Inflammatory macrophage treated with lipopolysaccharide for 4 hours (primary cell): ENCODE data around the gene ZNF525.
"Not testable (repeated sequence)": the region's sequence is repeated elsewhere in the genome, so short reads cannot be mapped to it uniquely, and the experiment has no call there.

ENCODE experiments used
- DNase-seq: peaks from one replicate; pipeline ENCODE4 v3.0.0-alpha.2; 2020

ZNF525 gene

GRCh38 chr19:53365134-53365898 is at the start of gene ZNF525:
ZNF525 (plus strand) TSS chr19:53365705; CDS start chr19:53372282, 6,577 bp downstream.
- DNase-seq, result peak; percentile 88

DNA sequence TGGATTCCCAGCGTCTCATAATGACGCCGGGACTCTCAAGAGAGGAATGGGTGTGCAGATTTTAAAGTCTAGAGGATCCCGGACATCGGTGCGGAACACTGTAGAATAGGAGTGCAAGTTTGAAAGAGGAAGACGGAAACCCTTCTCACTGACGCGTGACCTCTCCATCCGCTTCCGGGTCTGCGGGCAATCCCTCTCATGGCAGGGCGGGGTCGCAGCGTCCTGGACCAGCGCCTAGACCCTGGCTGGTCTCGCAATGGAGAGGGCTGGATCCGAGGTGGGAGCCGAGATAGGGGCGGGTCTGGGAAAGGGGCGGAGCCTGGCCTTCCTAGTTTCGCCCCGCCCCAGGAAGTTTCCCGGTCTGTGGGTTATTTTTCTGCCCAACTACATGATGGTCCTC is 36.5 kb upstream of the ZNF525 start:
- DNase-seq, result peak; percentile 3

GRCh38 chr19:53332484-53332883 is 33.0 kb upstream of the ZNF525 start:
- no peak for DNase-seq

DNA sequence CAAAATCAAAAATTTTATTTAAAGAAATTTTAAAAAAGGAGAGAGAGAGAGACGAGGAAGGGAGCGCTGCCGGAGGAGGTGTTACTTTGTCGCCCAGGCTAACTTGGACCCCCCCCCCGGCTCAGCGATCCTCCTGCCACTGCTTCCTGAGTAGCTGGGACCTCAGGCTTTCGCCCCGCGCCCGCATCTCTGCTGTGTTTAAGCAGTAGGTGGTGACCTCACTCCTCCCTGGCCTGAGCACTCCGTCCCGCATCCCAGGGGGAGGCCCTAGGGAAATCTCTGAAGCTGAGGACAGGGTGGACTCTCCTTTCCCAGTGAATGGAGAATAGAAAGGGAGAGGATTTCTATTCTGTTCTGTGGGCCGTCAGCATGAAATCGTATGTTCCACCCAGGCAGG is 32.4 kb upstream of the ZNF525 start:
- peak; percentile 3 for DNase-seq

GRCh38 chr19:53333463-53334449 is 31.7 kb upstream of the ZNF525 start, which contains the start of gene ZNF845:
ZNF845 (plus strand) TSS chr19:53333749; CDS start chr19:53341308, 7,559 bp downstream.
- peak; percentile 89 for DNase-seq

DNA sequence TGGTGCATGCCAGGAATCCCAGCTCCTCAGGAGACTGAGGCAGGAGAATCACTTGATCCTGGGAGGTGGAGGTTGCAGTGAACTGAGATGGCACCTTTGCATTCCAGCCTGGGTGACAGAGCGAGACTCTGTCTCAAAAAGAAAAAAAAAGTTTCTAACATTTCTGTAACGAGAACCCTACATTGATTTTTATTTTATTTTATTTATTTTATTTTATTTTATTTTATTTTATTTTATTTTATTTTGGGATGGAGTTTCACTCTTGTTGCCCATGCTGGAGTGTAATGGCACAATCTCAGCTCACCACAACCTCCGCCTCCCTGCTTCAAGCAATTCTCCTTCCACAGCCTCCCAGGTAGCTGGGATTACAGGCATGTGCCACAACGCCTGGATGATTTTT is 21.1 kb upstream of the ZNF525 start:
- not testable (repeated sequence) for DNase-seq

GRCh38 chr19:53355739-53356138 is 9.8 kb upstream of the ZNF525 start:
- no peak for DNase-seq

DNA sequence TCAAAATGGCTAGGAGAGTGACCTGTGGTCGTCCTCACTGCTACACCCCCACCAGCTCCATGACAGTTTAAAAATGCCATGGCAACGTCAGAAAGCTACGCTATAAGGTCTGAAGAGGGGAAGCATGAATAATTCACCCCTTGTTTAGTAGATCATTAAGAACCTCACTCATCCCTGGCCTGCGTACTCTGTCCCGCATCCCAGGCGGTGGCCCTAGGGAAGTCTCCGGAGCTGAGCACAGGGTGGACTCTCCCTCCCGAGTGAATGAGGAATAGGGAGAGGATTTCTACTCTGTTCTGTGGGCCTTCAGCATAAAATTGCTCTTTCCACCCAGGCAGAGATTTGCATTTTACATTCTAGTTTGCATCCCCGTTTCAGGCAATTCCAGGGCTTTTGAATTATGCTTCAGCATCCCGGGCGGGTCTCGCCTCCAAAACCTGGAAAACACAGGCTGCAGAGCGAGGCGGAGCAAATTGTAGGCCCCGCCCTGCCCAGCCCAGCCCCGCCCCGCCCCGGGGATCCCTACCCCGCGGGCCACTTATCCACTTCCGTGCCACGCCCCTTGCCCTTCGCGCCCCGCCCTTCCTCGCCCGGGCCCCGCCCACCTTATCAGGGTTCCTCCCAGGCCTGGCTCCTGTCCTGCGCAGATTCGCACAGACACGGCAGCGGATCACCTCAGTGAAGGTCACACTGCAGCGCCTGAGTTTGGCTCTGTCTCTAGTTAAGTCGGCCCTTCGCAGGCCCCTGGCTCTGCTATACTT is 7.5 kb upstream of the ZNF525 start:
- no peak for DNase-seq

DNA sequence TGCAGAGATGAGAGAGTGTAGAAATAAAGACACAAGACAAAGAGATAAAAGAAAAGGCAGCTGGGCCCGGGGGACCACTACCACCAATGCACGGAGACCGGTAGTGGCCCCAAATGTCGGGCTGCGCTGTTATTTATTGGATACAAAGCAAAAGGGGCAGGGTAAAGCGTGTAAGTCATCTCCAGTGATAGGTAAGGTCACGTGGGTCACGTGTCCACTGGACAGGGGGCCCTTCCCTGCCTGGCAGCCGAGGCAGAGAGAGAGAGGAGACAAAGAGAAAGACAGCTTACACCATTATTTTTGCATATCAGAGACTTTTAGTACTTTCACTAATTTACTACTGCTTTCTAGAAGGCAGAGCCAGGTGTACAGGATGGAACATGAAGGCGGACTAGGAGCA is 5.4 kb upstream of the ZNF525 start:
- DNase-seq, result not testable (repeated sequence)

DNA sequence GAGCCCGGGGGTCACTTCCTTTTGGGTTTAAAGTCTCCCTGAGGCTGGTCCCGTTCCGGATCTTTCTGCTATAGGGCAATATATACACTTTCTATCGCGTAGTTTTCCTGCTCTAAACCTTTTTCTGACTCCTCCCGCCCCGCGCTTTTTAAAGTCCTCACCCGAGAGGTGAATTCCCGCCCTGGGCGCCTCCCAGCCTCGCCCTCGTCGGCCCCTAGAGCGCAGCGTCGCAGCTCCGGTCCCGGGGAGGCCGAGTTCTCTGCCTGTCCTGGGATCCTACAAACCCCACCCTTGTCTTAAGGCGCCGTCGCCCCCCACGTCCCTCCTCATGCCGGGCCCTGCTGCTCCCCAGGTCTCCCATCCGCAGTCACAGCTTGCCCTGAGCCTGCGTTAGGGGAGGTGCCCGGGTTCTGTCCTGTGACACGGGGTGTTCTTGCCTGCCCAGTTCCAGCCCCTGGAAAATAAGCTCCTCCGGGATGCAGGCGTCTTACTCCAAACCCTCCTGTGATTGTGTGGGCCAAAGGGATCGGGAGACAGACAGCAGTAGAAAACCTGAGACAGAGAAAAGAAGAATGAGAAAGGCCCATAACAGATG is 491 bp downstream of the ZNF525 start:
- peak; percentile 24 for DNase-seq

GRCh38 chr19:53372196-53372595 is 6.7 kb downstream of the ZNF525 start:
- no peak for DNase-seq

- no peak for DNase-seq
These were observed 8.8 kb downstream of the ZNF525 start for GRCh38 chr19:53374288-53374687.

- no peak for DNase-seq
These were observed 9.2 kb downstream of the ZNF525 start for GRCh38 chr19:53374743-53375142.

- DNase-seq, result no peak
These were observed 15.9 kb downstream of the ZNF525 start for GRCh38 chr19:53381376-53381775.

- DNase-seq, result no peak
These were observed 22.7 kb downstream of the ZNF525 start for GRCh38 chr19:53388168-53388567.

DNA sequence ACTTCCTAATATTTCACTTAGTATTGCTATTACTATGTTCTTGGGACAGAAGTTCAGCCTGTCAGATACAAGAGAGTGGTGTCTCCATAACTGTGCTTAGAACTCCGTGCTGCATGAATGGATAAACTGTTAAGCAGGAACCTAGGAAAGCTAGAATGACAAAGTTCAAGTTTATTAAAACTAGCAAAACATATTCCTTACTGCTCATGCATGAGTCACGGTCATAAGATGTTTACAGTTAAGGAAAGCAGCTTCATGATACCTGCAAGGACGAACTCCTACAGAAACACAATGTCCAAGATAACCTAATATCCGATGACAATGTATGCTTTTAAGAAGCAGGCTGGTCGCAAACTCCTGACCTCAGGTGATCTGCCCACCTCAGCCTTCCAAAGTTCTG is 23.4 kb downstream of the ZNF525 start:
- no peak for DNase-seq

- no peak for DNase-seq
These were observed 24.1 kb downstream of the ZNF525 start for GRCh38 chr19:53389571-53389970.

GRCh38 chr19:53389978-53390377 is 24.5 kb downstream of the ZNF525 start:
- no peak for DNase-seq

DNA sequence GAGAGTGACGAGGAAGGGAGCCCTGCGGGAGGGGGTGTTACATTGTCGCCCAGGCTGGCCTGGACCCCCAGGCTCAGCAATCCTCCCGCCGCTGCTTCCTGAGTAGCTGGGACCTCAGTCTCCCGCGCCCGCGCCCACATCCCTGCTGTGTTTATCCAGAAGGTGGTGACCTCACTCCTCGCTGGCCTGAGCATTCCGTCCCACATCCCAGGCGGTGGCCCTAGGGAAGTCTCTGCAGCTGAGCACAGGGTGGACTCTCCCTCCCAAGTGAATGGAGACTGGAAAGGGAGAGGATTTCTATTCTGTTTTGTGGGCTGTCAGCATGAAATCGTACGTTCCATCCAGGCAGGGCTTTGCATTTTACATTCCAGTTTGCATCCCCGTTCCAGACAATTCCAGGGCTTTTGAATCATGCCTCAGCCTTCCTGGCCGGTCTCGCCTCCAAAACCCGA is 29.0 kb downstream of the ZNF525 start:
- DNase-seq, result peak; percentile 8

DNA sequence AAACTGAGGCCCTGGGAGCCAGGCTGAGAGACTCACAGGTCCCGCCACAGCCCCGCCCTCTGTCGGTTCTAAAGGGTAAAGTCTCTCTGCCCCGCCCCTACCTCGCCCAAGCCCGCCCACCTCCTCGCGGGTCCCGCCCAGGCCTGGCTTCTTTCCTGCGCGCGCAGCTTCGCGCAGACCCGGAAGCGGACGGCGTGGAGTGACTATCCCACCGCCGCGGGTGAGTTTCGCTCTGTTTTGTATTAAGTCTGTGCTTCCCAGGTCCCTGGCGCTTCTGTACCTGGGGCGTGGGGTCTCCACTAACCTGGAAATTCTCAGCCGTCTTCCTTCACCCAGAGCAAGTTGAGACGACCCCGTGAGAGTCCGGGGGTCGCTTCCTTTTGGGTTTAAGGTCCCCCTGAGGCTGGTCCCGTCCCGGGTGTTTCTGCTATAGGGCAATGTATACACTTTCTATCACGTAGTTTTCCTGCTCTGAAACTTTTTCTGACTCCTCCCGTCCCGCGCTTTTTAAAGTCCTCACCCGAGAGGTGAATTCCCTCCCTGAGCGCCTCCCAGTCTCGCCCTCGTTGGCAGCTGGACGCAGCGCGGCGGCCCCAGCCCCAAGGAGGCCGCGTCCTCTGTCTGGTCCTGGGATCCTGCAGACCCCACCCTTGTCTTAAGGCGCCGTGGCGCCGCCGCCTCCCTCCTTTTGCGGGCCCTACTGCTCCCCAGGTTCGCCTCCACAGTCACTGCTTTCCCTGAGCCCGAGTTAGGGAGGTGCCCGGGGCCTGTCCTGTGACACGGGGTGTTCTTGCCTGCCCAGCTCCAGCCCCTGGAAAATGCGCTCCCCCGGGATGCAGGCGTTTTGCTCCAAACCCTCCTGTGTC is 29.7 kb downstream of the ZNF525 start, which contains the start of gene ZNF765:
TSS of gene ZNF765 (plus strand) at position 176 of the 866 bp plus-strand sequence. CDS start 2,867 bp downstream, outside the sequence.
- peak; percentile 93 for DNase-seq
